ENCODE measurements around the gene DLG2.

DNA sequence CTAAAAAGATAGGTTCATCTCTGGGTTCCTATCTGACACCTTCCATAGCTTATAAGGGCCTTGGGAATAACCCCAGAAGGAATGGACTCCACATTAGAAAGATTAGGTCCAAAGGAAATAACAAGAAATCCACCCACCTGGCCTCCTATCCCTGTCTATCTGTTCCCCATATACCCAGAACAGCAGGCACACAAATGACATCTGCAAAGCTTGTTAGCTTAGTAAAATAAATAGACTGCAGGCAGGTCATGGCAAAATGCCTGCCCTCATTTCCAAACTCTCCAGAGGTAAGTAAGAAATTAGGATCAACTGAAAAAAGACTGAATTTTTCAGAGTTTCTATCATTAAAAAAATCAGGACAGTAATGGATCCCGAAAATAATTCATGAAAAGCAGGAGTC lies 489.5 kb downstream of the DLG2 start:
- no peak for TF ChIP-seq POLR2A (IDR thresholded peaks at IDR 0.05)
- TF ChIP-seq, protein P1, sequence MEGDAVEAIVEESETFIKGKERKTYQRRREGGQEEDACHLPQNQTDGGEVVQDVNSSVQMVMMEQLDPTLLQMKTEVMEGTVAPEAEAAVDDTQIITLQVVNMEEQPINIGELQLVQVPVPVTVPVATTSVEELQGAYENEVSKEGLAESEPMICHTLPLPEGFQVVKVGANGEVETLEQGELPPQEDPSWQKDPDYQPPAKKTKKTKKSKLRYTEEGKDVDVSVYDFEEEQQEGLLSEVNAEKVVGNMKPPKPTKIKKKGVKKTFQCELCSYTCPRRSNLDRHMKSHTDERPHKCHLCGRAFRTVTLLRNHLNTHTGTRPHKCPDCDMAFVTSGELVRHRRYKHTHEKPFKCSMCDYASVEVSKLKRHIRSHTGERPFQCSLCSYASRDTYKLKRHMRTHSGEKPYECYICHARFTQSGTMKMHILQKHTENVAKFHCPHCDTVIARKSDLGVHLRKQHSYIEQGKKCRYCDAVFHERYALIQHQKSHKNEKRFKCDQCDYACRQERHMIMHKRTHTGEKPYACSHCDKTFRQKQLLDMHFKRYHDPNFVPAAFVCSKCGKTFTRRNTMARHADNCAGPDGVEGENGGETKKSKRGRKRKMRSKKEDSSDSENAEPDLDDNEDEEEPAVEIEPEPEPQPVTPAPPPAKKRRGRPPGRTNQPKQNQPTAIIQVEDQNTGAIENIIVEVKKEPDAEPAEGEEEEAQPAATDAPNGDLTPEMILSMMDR (IDR thresholded peaks at IDR 0.05): no peak

All from uterus (tissue), 2 donors.